Muscle of arm (tissue), 12 donors: ENCODE results near the gene APP. TPM values are rescaled to one million over a fixed set of nuclear protein-coding genes. Genes with fewer than 3 reads are reported as not detected.
A peak's percentile ranks its signal among the peaks of the same experiment; 100 is the strongest.
"Not testable (repeated sequence)": the region's sequence is repeated elsewhere in the genome, so short reads cannot be mapped to it uniquely, and the experiment has no call there.

Experiments used
- DNase-seq: peaks from one replicate; pipeline ENCODE4 v3.0.0-alpha.2; 2013
- polyA plus RNA-seq, 12 donors: library from polyadenylated mRNA; unstranded; fragments of 120-200 nt; gene quantifications; one replicate each; pipeline ENCODE4 v1.2.1, GENCODE V29; 2013; ENCODE audit not compliant: insufficient read length in 12 of 12

Gene APP
- polyA plus RNA-seq, 12 donors = 231 to 471 (median 275) TPM; not detected in 1

DNA sequence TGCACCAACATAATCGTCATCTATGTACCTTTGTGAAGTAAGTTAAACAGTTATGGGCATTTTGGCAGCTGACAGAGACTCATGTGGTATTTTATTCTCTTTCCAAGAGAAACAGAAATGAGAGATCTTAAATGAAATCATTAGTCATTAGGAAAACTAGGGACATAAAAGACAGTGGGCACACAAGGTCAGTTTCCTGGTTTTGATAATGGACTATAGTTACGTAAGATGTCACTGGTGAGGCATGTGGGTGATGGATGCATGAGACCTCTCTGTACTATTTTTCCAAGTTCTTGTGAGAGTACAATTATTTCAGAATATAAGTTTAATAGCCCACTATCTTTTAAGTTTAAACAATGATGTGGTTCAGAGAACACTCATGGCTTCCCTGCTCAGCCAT, 216.9 kb downstream of the APP start:
- DNase-seq = no peak

DNA sequence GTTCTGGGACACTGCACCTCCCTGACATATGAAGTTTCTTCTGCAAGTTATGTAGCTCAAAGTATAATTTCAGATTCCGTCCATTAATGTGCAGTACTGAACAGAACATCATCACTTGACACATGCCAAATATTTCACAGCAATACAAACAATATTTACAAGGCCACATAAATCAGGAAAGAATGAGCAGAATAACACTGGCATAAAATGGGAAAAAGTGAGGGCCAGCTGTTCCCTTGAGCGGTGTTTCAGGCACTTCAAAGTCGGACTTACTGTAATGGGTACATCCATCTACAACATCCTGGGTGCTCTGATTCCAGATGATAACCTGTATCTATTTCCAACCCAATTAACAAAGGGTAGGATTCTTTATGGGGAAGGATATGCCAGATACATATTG, 217.4 kb downstream of the APP start:
- no peak for DNase-seq

DNA sequence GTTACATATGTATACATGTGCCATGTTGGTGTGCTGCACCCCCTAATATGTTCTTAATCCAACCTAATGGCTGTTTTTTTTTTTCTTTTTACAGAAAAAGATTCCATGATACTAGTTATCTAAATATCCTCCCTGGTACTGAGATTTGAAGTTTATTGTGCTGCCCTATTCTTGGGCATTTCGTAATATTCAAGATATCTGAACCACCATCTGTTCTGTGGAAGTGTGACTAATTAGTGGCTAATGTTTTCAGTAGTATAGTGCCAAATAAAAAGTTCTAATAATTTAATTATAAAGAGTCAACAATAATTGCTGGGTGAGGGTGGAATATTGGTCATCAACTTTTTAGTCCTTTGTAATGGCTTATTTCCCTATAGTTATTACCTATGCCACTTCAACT, 218.3 kb downstream of the APP start:
- DNase-seq = no peak

DNA sequence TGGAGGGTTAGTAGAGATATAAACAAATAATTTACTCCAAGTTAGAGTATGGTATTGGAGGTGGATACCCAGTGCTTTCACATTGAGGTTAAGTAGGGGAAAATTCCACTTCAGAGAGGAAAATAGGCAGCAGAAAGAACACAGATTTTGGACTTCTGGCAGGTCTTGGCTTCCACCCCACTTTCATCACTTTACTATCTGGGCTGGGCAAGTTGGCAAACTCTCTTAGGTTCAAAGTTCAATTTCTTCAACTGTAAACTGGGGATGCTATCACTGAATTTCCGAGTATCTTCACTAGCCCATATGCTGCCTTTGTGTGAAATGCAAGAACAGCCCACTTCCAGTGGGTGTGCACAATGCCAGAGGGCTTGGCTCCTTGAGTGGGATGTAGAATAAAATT, 220.9 kb downstream of the APP start:
- no peak for DNase-seq

DNA sequence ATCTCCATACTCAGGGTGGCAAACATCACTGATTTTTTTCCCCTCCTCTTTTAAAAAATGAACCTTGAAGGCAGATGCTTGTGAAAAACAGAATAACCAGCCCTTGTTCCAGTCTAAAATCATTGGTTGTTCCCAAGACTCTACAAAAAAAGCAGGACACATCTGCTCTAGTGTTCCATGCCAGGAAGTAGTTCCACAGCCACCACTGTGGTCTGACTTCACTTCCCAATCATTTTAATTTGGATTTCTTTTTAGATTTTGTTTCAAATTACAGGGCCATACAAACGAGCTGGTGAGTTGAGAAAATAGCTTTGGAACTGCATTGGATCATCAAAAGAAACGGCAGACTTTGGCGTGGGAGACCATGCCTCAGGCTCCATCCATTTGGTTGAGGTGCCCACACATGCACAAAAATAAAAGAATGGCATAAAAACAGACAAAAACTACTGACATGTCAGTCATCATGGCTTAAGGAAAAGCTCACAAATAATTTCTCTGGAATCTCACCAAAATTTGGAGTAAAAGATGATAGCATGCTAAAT, 225.8 kb downstream of the APP start:
- no peak for DNase-seq

DNA sequence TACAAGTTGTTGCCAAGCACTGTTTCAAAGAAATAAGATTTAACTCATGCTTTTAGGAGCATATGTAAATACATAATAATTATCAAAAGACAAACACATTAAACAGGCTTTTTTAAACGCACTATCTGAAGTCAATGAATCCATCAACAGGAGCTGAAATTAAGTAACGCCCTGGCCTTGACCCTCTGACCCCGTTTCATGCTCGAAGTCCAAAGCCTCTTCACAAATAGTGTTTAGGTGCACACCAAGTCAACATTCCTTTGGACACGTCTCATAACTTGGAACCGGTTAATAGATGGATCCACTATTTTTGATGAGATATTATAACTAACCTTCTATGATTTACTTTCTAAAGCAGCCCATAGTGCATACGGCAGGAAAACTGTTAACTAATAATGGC, 226.5 kb downstream of the APP start:
- no peak for DNase-seq

DNA sequence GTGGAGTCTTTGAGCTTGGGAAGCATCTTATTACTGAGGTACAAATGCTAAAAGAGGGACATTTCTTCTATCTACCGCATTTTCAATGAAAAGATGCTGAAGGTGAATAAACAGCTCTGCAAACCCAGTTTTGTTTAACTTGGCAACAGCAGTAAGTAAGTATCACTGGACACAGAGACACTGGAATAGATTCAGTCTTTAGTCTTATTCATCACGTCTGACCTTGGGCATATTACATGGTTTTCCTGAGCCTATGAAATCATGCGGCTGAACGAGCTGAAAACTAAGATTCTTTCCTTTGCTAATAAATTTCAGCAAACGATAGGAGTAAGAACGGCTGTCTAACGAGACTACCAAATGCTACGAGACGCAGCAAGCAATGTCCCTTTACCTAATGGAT, 228.4 kb downstream of the APP start:
- DNase-seq = no peak

DNA sequence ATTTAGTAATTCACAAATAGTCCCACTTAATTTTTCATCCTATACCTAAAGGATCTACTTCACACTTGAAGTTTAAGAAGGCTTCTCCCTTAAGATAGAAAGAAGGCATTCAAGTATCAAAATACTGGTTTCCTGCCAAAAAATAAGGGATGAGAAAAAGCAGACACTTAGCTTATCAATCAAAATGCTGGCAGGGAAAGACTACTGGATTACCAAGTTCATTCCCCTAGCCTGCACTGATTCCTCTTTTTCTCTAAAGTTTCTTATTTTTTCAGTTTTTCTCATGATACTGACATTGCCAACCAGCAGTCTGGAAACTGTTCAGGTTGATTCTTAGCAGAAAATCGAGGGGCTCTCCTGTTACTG, 231.2 kb downstream of the APP start:
- no peak for DNase-seq

DNA sequence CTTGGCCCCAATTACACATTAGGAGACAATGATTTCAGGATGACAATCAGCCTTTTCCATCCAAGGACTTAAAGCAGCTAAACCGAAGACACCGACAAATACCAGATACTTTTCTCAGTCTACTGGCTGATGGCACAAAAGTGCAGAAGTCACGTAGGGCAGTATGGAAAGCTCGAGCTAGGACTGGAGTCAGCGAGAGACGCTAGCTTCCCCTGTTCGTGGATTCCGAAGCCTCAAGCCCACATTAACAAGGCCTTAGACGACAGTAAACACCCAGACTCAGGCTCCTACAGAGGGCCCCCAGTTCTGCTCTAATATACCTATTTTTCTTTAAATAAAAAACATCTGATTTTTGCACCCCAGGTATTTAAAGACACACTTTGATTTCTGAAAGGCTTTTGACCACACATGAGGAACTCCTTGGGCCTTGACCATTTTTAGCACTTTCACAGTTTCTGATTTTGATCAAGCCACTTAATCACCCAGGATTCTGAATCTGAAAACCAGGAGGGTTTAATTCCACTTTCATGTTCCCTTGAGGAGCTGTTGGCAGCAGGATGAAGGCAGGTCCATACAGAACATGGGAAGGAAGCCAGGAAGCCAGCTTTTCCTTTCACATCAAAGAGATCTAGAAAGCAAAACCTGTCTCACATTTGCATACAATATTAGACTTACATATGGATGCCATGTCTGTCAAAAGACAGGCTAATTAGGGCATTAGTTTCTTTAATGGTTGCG, 231.7 kb downstream of the APP start:
- DNase-seq = no peak

DNA sequence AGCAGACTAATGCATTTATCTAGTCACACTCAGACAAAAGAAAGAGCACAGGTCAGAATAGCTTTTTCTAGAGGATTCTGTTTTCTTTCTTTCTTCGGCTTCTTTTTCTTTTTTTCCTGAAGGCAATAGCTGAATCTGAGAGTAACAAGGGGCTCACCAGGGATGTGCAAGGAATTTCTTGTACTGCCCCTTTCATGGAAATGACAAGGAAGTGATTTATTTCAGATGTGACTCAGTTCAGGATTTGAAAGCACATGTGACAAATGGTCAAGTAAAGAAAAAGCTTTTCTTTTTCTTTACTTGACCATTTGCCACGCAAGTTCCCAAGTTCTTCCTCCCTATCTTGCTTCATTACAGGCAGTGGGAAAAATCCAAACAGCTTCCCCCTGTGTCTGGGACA, 233.8 kb downstream of the APP start:
- DNase-seq = no peak

DNA sequence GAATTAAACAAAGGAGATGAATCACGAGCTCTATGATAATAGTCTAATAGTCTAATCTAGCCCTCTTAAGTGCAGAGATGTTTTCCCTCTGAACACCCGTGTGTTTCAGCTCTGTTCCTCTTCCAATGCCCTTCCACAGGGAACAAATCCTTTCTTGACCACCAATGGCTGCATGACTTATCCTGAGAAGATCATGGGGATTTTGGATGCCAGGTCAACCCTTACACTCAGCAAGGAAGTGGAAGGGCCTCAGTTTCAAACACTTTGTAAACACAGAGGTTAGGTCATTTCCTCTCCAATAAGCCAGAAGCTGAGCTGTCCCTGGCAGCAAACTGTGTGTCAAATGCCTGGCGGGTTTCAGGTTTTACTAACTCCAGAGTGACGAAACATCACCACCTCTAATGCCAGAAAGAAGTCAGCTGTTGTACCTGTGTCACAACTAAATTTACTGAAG, 235.8 kb downstream of the APP start:
- DNase-seq = peak; percentile 49

DNA sequence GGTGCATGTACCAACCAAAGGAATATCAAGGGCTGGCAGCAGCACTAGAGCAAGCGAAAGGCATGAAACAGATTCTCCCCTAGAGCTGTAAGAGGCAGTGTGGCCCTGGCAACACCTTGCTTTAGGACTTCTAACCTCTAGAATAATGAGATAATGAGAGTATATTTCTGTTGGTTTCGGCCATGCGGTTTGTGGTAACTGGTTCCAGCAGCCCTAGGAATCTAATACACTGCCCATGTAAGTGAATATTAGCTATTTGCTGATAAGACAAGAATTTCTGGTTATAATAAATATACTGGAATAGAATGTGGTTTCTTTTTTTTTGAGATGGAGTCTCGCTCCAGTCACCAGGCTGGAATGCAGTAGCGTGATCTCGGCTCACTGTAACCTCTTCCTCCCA, 236.4 kb downstream of the APP start:
- no peak for DNase-seq

DNA sequence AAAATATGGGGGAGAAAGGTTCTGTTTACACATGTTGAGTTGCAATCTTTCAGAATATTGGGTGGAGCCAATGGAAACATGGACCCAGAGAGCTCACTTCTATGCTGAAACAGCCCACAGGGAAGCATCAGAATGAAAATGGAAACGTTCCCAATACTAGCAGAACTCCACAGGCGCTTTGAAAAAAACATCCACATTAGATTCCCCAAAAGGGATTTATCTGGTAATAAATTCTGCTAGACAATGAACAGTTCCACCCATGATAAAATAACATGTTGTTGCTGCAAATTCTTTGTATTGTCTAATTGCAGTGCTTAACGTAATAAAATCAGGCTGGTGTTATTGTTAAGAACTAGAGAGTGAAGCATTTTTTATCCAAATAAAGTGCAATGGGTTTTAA, 238.8 kb downstream of the APP start:
- no peak for DNase-seq

DNA sequence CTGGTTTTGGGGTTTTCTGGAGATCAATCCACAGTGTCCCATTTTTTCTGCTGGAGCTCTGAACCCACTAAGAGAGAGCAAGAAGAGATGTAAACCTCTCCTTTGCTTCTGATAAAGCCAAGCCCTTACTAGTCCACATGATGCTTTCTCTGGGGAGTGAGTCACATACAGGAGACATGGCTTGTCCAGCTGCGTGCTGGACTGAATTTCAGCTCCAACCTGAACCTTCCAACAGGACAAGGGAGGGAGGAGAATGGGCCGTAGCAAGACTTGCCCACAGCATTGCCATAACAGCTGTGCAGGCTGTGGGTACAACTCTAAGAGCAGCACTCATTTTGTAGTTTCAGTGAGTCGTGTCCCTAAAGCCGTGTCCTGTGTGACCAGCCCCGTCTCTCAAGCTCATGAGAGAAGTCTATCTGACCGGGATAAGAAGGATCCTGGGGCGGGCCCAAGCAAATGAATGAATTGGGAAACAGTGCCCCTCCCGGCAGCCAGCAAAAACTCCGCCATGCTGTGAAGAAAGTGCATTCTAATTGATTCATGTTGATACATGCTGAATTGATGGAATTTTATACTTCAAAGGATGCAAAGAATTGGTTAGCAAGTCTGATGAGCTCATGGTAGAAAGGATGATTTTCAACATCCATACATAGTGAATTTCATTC, 240.6 kb downstream of the APP start:
- no peak for DNase-seq

DNA sequence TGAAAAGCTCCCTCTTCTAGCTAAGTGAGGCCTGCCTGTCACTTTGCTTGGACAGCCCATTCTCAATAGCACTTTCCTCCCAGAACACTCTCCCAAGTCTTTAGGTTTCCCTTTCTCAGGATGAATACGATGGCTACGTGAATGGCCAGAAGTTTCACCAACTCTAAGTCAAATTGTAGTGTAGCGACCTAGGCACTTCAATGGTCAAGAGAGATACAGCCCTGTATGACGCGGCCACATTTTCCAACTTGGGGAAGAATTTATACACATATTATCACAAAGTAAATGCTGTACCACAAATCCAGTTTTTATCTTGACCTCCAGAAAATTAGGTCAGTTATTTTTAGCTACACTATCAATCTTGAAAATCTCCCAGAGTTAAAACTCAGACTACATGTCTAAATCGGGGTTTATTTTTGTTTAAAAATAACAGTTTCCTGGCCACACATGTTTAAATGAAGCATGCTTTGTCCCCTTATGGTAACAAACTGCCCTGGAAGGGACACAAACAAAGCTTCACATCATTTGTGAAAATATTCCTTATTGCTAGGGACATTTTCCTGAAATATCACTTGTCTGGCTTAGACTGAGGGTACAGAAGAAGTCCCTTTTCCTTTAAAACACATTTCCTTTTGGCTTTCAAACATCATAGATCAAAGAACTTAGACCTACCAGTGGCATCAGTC, 243.2 kb downstream of the APP start:
- no peak for DNase-seq

DNA sequence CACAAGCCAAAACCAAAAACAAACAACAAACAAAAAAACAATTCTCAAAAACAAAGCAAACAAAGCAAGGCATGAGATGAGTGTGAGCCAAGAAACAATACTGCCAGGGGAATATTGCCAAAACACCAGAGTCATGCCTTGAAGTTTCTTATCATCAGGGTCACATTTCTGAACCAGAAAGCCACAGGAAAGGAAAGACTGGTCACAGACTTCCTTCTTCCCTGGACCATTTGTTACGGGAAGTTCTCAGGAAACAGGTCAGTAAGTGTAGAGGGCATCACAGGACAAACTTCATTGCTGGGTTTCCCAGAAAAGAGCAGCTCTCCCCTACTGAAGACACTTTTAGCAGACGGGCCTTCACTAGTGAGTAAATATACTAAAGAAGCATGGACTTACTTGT, 244.6 kb downstream of the APP start:
- no peak for DNase-seq

DNA sequence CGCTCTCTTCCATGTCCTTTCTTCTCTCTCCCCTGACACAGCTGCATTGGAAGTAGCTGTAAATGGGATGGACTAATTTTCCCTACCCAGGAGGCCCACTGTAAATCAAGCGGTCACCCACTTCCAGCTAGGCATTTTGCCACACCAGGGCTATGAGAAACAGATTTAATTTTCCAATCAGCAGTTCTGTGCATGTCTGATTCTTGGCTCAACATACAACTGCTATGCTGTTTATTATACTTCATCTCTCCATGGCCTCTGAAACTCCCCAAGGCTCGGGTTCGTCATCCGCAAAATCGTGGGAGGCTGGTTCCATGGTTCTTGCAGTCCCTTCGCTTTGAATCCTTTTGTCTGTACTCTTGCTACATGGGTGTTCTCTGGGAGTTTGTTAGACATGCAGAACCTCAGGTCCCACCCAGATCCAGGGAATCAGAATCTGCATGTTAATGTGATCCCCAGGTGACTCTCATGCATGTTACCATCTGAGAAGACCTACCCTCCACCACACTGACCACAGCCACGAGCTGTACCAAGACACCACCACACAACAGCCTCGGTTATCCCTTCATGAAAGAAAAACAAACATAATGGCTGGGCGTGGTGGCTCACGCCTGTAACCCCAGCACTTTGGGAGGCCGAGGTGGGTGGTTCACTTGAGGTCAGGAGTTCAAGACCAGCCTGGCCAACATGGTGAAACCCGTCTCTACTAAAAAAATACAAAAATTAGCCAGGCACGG, 245.3 kb downstream of the APP start:
- no peak for DNase-seq

DNA sequence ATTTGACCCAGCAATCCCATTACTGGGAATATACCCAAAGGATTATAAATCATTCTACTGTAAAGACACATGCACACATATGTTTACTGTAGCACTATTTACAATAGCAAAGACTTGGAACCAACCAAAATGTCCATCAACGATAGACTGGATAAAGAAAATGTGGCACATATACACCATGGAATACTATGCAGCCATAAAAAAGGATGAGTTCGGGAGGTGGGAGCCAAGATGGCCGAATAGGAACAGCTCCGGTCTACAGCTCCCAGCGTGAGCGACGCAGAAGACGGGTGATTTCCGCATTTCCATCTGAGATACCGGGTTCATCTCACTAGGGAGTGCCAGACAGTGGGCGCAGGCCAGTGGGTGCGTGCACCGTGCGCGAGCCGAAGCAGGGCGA, 252.4 kb downstream of the APP start:
- DNase-seq = not testable (repeated sequence)

DNA sequence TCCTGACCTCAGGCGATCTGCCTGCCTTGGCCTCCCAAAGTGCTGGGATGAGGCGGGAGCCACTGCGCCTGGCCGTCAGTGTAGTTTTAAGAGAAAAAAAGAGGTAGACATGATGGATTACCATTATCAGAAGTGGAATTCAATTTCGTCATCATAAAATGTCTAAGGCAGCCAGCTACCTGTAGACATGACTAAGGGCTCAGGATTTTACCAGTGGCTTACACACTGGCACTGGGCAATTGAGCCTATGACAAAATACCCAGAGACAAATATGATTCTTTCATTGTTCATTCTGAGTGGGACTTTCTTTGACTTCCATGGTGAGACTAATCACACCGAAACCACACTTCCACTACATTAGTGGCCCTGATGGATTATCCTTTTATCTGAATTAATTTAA, 254.3 kb downstream of the APP start:
- DNase-seq = no peak

DNA sequence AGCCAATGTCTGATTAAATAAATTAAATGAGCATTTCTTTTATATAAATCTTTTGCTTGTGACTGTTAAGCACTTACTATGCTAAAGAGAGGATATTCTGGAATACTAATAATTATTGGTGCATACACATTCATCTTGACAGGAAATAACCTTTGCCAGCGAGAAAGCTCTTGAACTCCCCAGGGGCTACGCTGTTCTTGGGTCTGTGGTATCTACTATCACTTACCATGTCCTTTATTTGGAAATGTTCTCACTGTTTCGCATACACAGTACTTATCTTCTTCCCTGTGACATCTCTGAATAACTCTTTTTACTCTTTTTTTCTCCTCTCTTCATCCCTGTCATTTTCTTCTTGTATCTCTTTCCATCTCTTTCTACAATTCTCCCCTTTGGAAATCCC, 257.1 kb downstream of the APP start:
- no peak for DNase-seq

DNA sequence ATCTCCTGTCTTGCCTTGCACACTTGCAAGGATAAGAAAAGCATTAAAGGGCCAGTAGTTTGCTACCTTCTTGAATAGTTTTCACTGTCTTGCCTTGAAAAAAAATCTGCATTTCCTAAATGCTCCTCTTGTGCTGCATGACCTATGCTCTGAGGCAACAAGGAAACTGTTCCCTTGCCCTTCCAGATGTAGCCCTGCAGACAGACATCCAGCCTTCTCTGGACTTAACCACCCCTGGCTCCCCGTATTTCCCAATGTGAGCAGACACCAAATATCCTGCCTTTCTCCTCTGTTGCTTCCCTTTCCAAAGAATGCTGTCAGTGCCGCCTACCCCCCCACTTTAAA, 258.2 kb downstream of the APP start:
- no peak for DNase-seq

DNA sequence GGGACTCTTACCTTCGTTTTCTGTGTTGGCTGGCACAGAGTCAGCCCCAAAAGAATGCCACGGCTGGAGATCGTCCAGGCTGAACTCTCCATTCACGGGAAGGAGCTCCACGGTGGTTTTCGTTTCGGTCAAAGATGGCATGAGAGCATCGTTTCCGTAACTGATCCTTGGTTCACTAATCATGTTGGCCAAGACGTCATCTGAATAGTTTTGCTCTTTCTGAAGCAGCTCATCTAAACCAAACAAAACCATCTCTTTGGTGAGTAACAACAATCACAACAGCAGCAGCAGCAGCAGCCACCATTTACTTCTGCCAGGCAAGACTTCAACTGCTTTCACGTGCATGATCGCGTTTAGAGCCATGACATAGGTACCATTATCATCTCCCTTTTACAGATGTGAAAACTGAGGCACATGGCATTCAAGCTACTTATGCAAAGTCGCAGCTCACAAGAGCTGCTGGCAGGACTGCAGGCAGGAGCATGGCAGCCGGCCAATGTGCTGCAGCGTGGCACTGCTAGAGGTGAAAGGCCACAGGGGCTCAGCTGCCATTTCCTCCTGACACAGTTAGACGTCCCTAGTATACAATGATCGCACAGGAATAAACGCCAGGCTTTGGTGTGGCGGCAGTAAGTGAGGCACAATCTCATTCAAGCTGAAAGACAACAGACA, 258.7 kb downstream of the APP start:
- no peak for DNase-seq
